CD14-positive monocyte (primary cell): ENCODE measurements around the gene CDH4. TPM values are rescaled to one million over a fixed set of nuclear protein-coding genes. Genes with fewer than 3 reads are reported as not detected.

ENCODE experiments used
- DNase-seq, 3 donors: peaks; one replicate each; pipeline ENCODE4 v3.0.0-alpha.2; 2011 to 2022
- H2AFZ ChIP-seq: 2 replicates; pipeline ENCODE4 v1.6.0; 2012; ENCODE audit warnings: mild to moderate bottlenecking, low read depth, low read length, inconsistent platforms; ENCODE audit not compliant: insufficient read depth, poor library complexity, severe bottlenecking
- H3K27ac ChIP-seq, 2 donors: 1 replicate in 1 of 2; 2 replicates in 1 of 2; pipeline ENCODE4 v1.5.1; 2012 to 2013; ENCODE audit warnings: low read length in 2 of 2, control low read depth in 1 of 2, inconsistent platforms in 1 of 2, low read depth in 1 of 2, mild to moderate bottlenecking in 1 of 2
- H3K27me3 ChIP-seq, 2 donors: one replicate each; pipeline versions ENCODE4 v1.6.0 to v1.6.1; 2011 to 2013; ENCODE audit warnings: low read length in 2 of 2; ENCODE audit not compliant: control insufficient read depth in 2 of 2, insufficient read depth in 2 of 2
- H3K36me3 ChIP-seq, 2 donors: replicated peaks in 1 of 2; 1 replicate in 1 of 2; 2 replicates in 1 of 2; pipeline versions ENCODE4 v1.5.1 to v1.6.1; 2012 to 2013; ENCODE audit warnings: low read length in 2 of 2, control low read depth in 1 of 2, inconsistent platforms in 1 of 2, mild to moderate bottlenecking in 1 of 2; ENCODE audit not compliant: insufficient read depth in 2 of 2, control insufficient read depth in 1 of 2
- H3K4me1 ChIP-seq, 2 donors: 1 replicate in 1 of 2; 2 replicates in 1 of 2; pipeline versions ENCODE4 v1.5.1 to v1.6.1; 2012 to 2013; ENCODE audit warnings: low read length in 2 of 2, control low read depth in 1 of 2, inconsistent platforms in 1 of 2, mild to moderate bottlenecking in 1 of 2, moderate library complexity in 1 of 2; ENCODE audit not compliant: insufficient read depth in 2 of 2, control insufficient read depth in 1 of 2
- H3K4me2 ChIP-seq: replicated peaks from 2 replicates; pipeline ENCODE3; 2012; ENCODE audit warnings: low read length, moderate library complexity, mild to moderate bottlenecking; ENCODE audit not compliant: poor library complexity, severe bottlenecking; ENCODE audit errors: extremely low read depth
- H3K4me3 ChIP-seq, 3 experiments: fragments of 200-600 bp in 1 of 3; sonication (generic) in 1 of 3; replicated peaks in 1 of 3; 1 replicate in 2 of 3; 2 replicates in 1 of 3; pipeline ENCODE4 v1.5.1; 2011 to 2013; ENCODE audit warnings: low read length in 3 of 3, mild to moderate bottlenecking in 3 of 3, control low read depth in 2 of 3, low read depth in 2 of 3, inconsistent platforms in 1 of 3, moderate library complexity in 1 of 3
- H3K79me2 ChIP-seq: 2 replicates; pipeline ENCODE4 v1.6.0; 2012; ENCODE audit warnings: mild to moderate bottlenecking, control low read depth, inconsistent platforms, low read length, moderate library complexity; ENCODE audit not compliant: insufficient read depth
- H3K9ac ChIP-seq: 2 replicates; pipeline ENCODE4 v1.6.0; 2017; ENCODE audit warnings: low read length, mild to moderate bottlenecking; ENCODE audit not compliant: insufficient read depth, poor library complexity, severe bottlenecking
- H3K9me3 ChIP-seq, 2 donors: replicated peaks in 1 of 2; 1 replicate in 1 of 2; 2 replicates in 1 of 2; pipeline versions ENCODE4 v1.5.1 to v1.6.1; 2012 to 2013; ENCODE audit warnings: low read length in 2 of 2, control low read depth in 1 of 2; ENCODE audit not compliant: control insufficient read depth in 1 of 2, insufficient read depth in 1 of 2
- H4K20me1 ChIP-seq: 2 replicates; pipeline ENCODE4 v1.6.0; 2012; ENCODE audit warnings: mild to moderate bottlenecking, low read length, control low read depth, moderate library complexity; ENCODE audit not compliant: insufficient read depth
- H3K27ac Mint-ChIP-seq, 7 donors: one replicate each; pipeline ENCODE4 v1.8.0; 2020; ENCODE audit warnings: mild to moderate bottlenecking in 7 of 7, mixed read lengths in 7 of 7, moderate library complexity in 6 of 7, inconsistent platforms in 2 of 7
- H3K27me3 Mint-ChIP-seq, 3 donors: one replicate each; pipeline ENCODE4 v1.8.0; 2021 to 2022; ENCODE audit warnings: low read depth in 3 of 3, mild to moderate bottlenecking in 3 of 3, mixed read lengths in 3 of 3, moderate library complexity in 3 of 3, inconsistent platforms in 1 of 3
- H3K36me3 Mint-ChIP-seq, 2 donors: one replicate each; pipeline ENCODE4 v1.8.0; 2020; ENCODE audit warnings: mixed read lengths in 2 of 2, inconsistent platforms in 1 of 2, mild to moderate bottlenecking in 1 of 2
- H3K4me1 Mint-ChIP-seq: one replicate; pipeline ENCODE4 v1.8.0; 2020; ENCODE audit warnings: mild to moderate bottlenecking, mixed read lengths
- H3K4me3 Mint-ChIP-seq, 2 donors: one replicate each; pipeline ENCODE4 v1.8.0; 2020; ENCODE audit warnings: mild to moderate bottlenecking in 2 of 2, mixed read lengths in 2 of 2, moderate library complexity in 1 of 2
- H3K9me3 Mint-ChIP-seq, 7 donors: one replicate each; pipeline ENCODE4 v1.8.0; 2020 to 2022; ENCODE audit warnings: mixed read lengths in 7 of 7, mild to moderate bottlenecking in 6 of 7, moderate library complexity in 6 of 7, inconsistent platforms in 2 of 7
- WGBS: methylation state at CpG from one replicate; pipeline ENCODE4 v1.1.5; 2013; ENCODE audit warnings: missing lambda C conversion rate; ENCODE audit not compliant: insufficient coverage; 5-methylcytosine and 5-hydroxymethylcytosine counted together
- intact Hi-C, 2 donors: fragments of 100-400 bp; cut with micrococcal nuclease; formaldehyde crosslinking; loops; one replicate each; pipeline versions ENCODE4 v1.15.0 to v1.15.1; 2023
- polyA plus RNA-seq, 3 donors: library from polyadenylated mRNA; depleted of rRNA in 1 of 3; unstranded in 2 of 3; stranded (reverse) in 1 of 3; fragments of 300-500 nt in 2 of 3; fragments of >200 nt in 1 of 3; fragmentation: Illumina TruSeq in 2 of 3; gene quantifications; 1 replicate in 2 of 3; 2 replicates in 1 of 3; pipeline ENCODE4 v1.2.3, GENCODE V29; 2012 to 2021
- TF ChIP-seq, protein P1 (sequence below): fragments of 200-600 bp; IDR thresholded peaks from one replicate; pipeline ENCODE4 v1.8.0; 2022; ENCODE audit warnings: antibody characterized with exemption, mild to moderate bottlenecking

Gene CDH4
- polyA plus RNA-seq, 3 donors, result not detected

DNA sequence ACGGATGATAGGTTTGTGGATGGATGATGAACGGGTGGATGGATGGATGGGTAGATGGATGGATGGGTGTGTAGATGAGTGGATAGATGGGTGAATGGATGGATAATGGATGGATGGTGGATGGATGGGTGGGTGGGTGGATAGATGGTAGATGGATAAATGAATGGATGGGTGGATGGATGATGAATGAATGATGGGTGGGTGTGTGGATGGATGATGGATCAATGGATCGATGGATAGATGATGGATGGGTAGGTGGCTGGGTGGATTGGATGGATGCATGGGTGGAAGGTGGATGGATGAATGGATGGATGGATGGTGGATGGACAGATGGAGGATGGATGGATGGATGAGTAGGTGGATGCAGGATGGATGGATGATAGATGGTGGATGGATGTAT is 419.5 kb downstream of the CDH4 start:
- Histone ChIP-seq H3K9ac (no peak overlapping the region), H3K4me1 (no peaks in the 10 kb centered on the region), H3K36me3 (no peaks in the 10 kb centered on the region), H3K27ac (no peak overlapping the region), H4K20me1 (no peaks in the 10 kb centered on the region), H3K79me2 (no peaks in the 10 kb centered on the region), H2AFZ (no peak overlapping the region), H3K4me3 (no peak overlapping the region), H3K9me3 (peaks cover 25 to 94% of the 10 kb centered on the region in 2 donors), H3K4me2 (no peak overlapping the region), H3K27me3 (no peaks in the 10 kb centered on the region)
- Mint-ChIP-seq H3K4me1 (no peaks in the 10 kb centered on the region), H3K9me3 (peaks cover 3 to 69% (median 39%) of the 10 kb centered on the region in 7 donors), H3K27ac (no peak overlapping the region), H3K36me3 (no peaks in the 10 kb centered on the region), H3K4me3 (no peak overlapping the region), H3K27me3 (peaks cover 0 to 4% (median 0%) of the 10 kb centered on the region in 3 donors)
- TF ChIP-seq, protein P1, sequence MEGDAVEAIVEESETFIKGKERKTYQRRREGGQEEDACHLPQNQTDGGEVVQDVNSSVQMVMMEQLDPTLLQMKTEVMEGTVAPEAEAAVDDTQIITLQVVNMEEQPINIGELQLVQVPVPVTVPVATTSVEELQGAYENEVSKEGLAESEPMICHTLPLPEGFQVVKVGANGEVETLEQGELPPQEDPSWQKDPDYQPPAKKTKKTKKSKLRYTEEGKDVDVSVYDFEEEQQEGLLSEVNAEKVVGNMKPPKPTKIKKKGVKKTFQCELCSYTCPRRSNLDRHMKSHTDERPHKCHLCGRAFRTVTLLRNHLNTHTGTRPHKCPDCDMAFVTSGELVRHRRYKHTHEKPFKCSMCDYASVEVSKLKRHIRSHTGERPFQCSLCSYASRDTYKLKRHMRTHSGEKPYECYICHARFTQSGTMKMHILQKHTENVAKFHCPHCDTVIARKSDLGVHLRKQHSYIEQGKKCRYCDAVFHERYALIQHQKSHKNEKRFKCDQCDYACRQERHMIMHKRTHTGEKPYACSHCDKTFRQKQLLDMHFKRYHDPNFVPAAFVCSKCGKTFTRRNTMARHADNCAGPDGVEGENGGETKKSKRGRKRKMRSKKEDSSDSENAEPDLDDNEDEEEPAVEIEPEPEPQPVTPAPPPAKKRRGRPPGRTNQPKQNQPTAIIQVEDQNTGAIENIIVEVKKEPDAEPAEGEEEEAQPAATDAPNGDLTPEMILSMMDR, result no peak
- DNase-seq, result no peak
- 97% methylated on average over 3 of the region's 3 CpGs for WGBS
- intact Hi-C loops, result no loop called here

DNA sequence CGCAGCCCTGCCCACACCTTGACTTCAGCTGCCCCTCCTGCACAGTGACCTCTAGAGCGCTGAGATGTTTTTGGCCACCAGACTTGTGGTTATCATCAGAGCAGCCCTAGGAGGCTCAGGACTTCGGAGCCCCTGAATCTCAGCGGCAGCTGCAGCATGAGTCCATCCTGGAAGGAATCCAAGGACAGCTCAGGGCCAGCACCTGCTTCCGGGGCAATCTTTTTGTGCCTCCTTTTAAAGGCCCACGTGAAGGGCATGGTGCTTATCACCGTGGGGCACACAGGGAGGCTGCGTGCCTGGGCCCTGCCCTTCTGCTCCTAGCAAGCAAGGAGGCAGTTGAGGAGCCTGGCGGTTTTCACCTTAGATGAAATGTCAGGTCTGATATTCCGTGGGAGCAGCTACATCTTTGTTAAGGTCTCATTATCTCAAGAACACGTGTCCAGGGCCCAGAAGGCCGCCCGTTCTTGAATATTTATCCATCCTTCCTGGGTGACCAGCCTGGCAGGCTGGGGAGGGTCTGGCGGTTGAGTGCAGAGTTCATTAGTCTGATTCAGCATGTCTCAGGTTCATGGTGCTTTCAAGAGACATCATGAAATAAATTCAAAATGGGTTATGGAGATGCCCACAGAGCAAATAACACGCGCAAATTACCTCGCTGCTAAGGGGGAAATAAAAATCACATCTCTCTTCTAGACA is 421.2 kb downstream of the CDH4 start:
- Histone ChIP-seq H3K27me3 (no peaks in the 10 kb centered on the region), H3K4me3 (no peak overlapping the region), H3K79me2 (no peaks in the 10 kb centered on the region), H3K9ac (no peak overlapping the region), H3K27ac (no peak overlapping the region), H4K20me1 (no peaks in the 10 kb centered on the region), H3K36me3 (no peaks in the 10 kb centered on the region), H3K4me1 (no peaks in the 10 kb centered on the region), H3K9me3 (peaks cover 18 to 85% of the 10 kb centered on the region in 2 donors), H2AFZ (no peak overlapping the region), H3K4me2 (no peak overlapping the region)
- WGBS, result 87% methylated on average over 14 of the region's 17 CpGs
- no peak for DNase-seq
- intact Hi-C loops, result no loop called here
- H3K27ac Mint-ChIP-seq, result no peak overlapping the region
- peaks cover 0 to 4% (median 0%) of the 10 kb centered on the region in 3 donors for H3K27me3 Mint-ChIP-seq
- no peak overlapping the region for H3K4me3 Mint-ChIP-seq
- H3K36me3 Mint-ChIP-seq, result no peaks in the 10 kb centered on the region
- H3K4me1 Mint-ChIP-seq, result no peaks in the 10 kb centered on the region
- peaks cover 3 to 62% (median 39%) of the 10 kb centered on the region in 7 donors for H3K9me3 Mint-ChIP-seq
- TF ChIP-seq, protein P1, result no peak
